Peyer's patch (tissue), 4 donors: ENCODE data around the gene REELD1. TPM values are rescaled to one million over a fixed set of nuclear protein-coding genes. Genes with fewer than 3 reads are reported as not detected.
A peak's percentile ranks its signal among the peaks of the same experiment; 100 is the strongest.

ENCODE experiments used
- DNase-seq, 3 donors: peaks; one replicate each; pipeline ENCODE4 v3.0.0-alpha.2; 2017 to 2019
- H3K27ac ChIP-seq, 4 donors: fragments of 200-600 bp; sonication (generic); one replicate each; pipeline ENCODE4 v1.5.1; 2016 to 2019
- H3K27me3 ChIP-seq, 2 donors: fragments of 200-600 bp; sonication (generic); one replicate each; pipeline ENCODE4 v1.5.1; 2019
- H3K36me3 ChIP-seq, 3 donors: fragments of 200-600 bp; sonication (generic); one replicate each; pipeline ENCODE4 v1.5.1; 2016 to 2019
- H3K4me1 ChIP-seq, 4 donors: fragments of 200-600 bp; sonication (generic); one replicate each; pipeline ENCODE4 v1.5.1; 2016 to 2019
- H3K4me3 ChIP-seq, 4 donors: fragments of 200-600 bp; sonication (generic); 1 replicate in 3 of 4; 2 replicates in 1 of 4; pipeline ENCODE4 v1.5.1; 2016 to 2019; ENCODE audit warnings: mild to moderate bottlenecking in 1 of 4
- H3K9me3 ChIP-seq, 4 donors: fragments of 200-600 bp; sonication (generic); one replicate each; pipeline ENCODE4 v1.5.1; 2016 to 2019; ENCODE audit warnings: mild to moderate bottlenecking in 1 of 4
- POLR2A ChIP-seq, 2 donors: fragments of 450-650 bp; IDR thresholded peaks; one replicate each; pipeline ENCODE4 v1.5.1; 2017; ENCODE audit warnings: antibody characterized with exemption in 2 of 2, mild to moderate bottlenecking in 2 of 2, moderate library complexity in 2 of 2
- total RNA-seq, 4 donors: library from RNA; depleted of rRNA; stranded (reverse); fragments of >200 nt; gene quantifications; one replicate each; pipeline ENCODE4 v1.1.0, GENCODE V29; 2016
- TF ChIP-seq, protein P1 (sequence below), 6 experiments: fragments of 450-650 bp in 4 of 6; fragments of 200-600 bp in 2 of 6; sonication (generic) in 1 of 6; IDR thresholded peaks; one replicate each; pipeline ENCODE4 v1.5.1; 2017 to 2019; ENCODE audit warnings: antibody characterized with exemption in 6 of 6, mild to moderate bottlenecking in 3 of 6, moderate library complexity in 1 of 6

Gene REELD1
- total RNA-seq, 4 donors from 2014 or later: 0.35 to 1.7 (median 0.80) TPM; not detected in 1

DNA sequence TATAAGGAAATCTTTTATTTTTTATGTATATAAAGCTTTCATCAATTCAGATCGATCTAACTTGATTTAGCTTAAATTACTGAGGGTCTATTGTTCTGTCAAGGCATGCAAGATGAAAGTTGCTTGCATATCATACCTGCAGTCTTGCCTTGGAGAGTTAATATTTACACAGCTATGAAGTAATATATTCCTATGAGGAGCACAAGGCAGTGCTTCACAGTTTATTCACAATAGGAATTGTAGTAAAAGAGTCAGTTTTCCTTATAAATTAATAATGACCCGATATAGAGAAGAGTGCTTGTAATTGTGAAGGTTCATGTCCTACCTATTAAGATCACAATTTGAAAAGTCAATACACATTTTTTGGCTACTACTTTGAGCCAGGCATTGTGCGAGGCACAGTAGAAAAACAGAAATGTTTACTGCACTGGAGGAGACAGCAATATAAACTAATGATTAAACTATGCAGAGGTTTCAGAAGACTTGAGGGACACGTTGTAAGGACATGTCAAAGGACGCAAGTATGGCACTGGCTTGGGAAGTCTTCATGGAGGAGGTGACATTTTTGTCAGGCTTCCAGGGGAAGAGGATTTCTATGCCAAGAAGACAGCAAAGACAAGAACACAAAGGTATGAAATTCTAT, 38.8 kb downstream of the REELD1 start:
- DNase-seq: no peak
- peak overlapping the region in 1 of 4 donors; percentile 4 for H3K4me3 ChIP-seq
- H3K36me3 ChIP-seq: no peaks in the 10 kb centered on the region
- no peaks in the 10 kb centered on the region for H3K9me3 ChIP-seq
- H3K27ac ChIP-seq: peak overlapping the region in 1 of 4 donors; percentile 46
- TF ChIP-seq POLR2A (IDR thresholded peaks at IDR 0.05): no peak
- TF ChIP-seq, protein P1, sequence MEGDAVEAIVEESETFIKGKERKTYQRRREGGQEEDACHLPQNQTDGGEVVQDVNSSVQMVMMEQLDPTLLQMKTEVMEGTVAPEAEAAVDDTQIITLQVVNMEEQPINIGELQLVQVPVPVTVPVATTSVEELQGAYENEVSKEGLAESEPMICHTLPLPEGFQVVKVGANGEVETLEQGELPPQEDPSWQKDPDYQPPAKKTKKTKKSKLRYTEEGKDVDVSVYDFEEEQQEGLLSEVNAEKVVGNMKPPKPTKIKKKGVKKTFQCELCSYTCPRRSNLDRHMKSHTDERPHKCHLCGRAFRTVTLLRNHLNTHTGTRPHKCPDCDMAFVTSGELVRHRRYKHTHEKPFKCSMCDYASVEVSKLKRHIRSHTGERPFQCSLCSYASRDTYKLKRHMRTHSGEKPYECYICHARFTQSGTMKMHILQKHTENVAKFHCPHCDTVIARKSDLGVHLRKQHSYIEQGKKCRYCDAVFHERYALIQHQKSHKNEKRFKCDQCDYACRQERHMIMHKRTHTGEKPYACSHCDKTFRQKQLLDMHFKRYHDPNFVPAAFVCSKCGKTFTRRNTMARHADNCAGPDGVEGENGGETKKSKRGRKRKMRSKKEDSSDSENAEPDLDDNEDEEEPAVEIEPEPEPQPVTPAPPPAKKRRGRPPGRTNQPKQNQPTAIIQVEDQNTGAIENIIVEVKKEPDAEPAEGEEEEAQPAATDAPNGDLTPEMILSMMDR (IDR thresholded peaks at IDR 0.05): no peak
- H3K4me1 ChIP-seq: no peaks in the 10 kb centered on the region
- no peaks in the 10 kb centered on the region for H3K27me3 ChIP-seq

DNA sequence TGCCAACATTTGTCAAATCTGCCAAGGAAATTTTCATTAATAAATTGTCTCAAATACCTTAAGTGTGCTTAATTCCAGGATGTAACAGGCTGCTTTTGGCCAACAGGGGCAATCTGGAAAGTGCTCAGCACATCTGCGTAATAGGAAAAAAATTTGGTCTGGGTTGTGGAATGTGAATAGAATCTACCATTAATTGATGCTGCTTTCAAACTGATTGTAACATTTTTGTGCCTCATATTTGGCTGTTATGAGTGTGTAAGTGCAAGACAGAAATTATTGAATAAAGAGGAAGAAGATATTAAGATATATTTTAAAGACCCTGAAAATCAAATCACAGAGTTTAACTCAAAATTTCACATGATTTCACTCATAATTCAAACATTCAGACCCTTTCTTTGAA, 41.1 kb downstream of the REELD1 start:
- Histone ChIP-seq H3K4me3 (no peak overlapping the region), H3K36me3 (no peaks in the 10 kb centered on the region), H3K27me3 (no peaks in the 10 kb centered on the region), H3K9me3 (no peaks in the 10 kb centered on the region), H3K27ac (no peak overlapping the region), H3K4me1 (no peaks in the 10 kb centered on the region)
- DNase-seq: no peak
- TF ChIP-seq POLR2A (IDR thresholded peaks at IDR 0.05): no peak
- TF ChIP-seq, protein P1 (IDR thresholded peaks at IDR 0.05): no peak

GRCh38 chr4:146255874-146256273, 41.5 kb downstream of the REELD1 start:
- Histone ChIP-seq H3K4me1 (no peaks in the 10 kb centered on the region), H3K9me3 (no peaks in the 10 kb centered on the region), H3K36me3 (no peaks in the 10 kb centered on the region), H3K4me3 (no peak overlapping the region), H3K27me3 (no peaks in the 10 kb centered on the region), H3K27ac (no peak overlapping the region)
- TF ChIP-seq POLR2A (IDR thresholded peaks at IDR 0.05): no peak
- TF ChIP-seq, protein P1 (IDR thresholded peaks at IDR 0.05): no peak
- DNase-seq: no peak

GRCh38 chr4:146256328-146256727, 42.0 kb downstream of the REELD1 start:
- H3K36me3 ChIP-seq: no peaks in the 10 kb centered on the region
- TF ChIP-seq, protein P1 (IDR thresholded peaks at IDR 0.05): no peak
- TF ChIP-seq POLR2A (IDR thresholded peaks at IDR 0.05): no peak
- no peak for DNase-seq

GRCh38 chr4:146257511-146257910, 43.2 kb downstream of the REELD1 start:
- H3K27me3 ChIP-seq: no peaks in the 10 kb centered on the region
- DNase-seq: no peak
- H3K4me3 ChIP-seq: no peak overlapping the region
- TF ChIP-seq POLR2A (IDR thresholded peaks at IDR 0.05): no peak
- TF ChIP-seq, protein P1 (IDR thresholded peaks at IDR 0.05): no peak
- H3K4me1 ChIP-seq: no peaks in the 10 kb centered on the region
- no peaks in the 10 kb centered on the region for H3K36me3 ChIP-seq
- no peaks in the 10 kb centered on the region for H3K9me3 ChIP-seq
- no peak overlapping the region for H3K27ac ChIP-seq

More at GRCh38 chr4:146256328-146256727, 42.0 kb downstream of the REELD1 start:
- no peak overlapping the region for H3K4me3 ChIP-seq
- H3K27ac ChIP-seq: no peak overlapping the region
- H3K27me3 ChIP-seq: no peaks in the 10 kb centered on the region
- H3K4me1 ChIP-seq: no peaks in the 10 kb centered on the region
- no peaks in the 10 kb centered on the region for H3K9me3 ChIP-seq
